Measurements from ENCODE around the gene COL1A1. TPM values are rescaled to one million over a fixed set of nuclear protein-coding genes. Genes with fewer than 3 reads are reported as not detected.

The COL1A1 gene
- polyA plus RNA-seq, 1 donor (not counting 4 experiments of a cell fraction or from before 2014, with no cell fraction given) = 0.55 TPM

DNA sequence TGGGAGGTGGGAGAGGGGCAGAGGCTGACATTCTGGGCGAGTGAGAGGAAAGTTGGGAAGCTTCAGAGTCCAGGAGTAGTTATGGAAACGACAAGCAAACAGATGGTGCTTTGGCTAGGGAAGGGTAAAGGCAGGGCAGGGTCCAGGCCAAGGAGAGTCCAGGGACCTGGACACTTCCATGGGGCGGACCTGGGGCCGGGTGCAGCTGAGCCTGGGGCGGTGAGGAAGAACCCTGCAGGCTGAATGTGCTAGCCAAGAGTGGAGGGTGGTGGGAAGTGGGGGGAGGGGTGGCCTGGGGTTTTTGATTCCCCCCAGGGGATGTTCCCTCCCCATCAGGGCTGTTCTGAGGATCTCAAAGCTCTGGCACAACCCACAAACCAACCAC lies 53.6 kb downstream of the COL1A1 start:
- Histone ChIP-seq H3K27me3 (ENCODE audit: control insufficient read depth, extremely low read depth, insufficient read depth, low read length) (no peaks in the 10 kb centered on the region), H3K36me3 (ENCODE audit: control insufficient read depth in 2 of 2, extremely low read depth in 1 of 2, insufficient read depth in 2 of 2, low read length in 2 of 2) (peaks cover 21 to 27% of the 10 kb centered on the region in 2 experiments), H3K4me2 (ENCODE audit: control insufficient read depth, extremely low read depth, insufficient read depth, low read depth, low read length) (peak overlapping the region; percentile 94), H3K4me1 (ENCODE audit: control insufficient read depth, extremely low read depth, insufficient read depth, low read length) (peaks cover 41% of the 10 kb centered on the region), H3K27ac (ENCODE audit: control insufficient read depth, insufficient read depth, low read length) (no peak overlapping the region), H3K9me3 (ENCODE audit: control insufficient read depth, low read depth, low read length) (no peaks in the 10 kb centered on the region), H4K20me1 (ENCODE audit: control insufficient read depth, extremely low read depth, insufficient read depth, low read length) (peaks cover 32% of the 10 kb centered on the region), H3K9ac (ENCODE audit: control insufficient read depth, extremely low read depth, insufficient read depth, low read length) (peak overlapping the region; percentile 67), H3K9me1 (ENCODE audit: control insufficient read depth, extremely low read depth, insufficient read depth, low read length) (peaks cover 4% of the 10 kb centered on the region), H3K79me2 (ENCODE audit: control insufficient read depth, insufficient read depth, low read length) (peaks cover 57% of the 10 kb centered on the region), H3K4me3 (ENCODE audit: control insufficient read depth in 2 of 3, extremely low read depth in 1 of 3, insufficient read depth in 2 of 3, low read depth in 1 of 3, low read length in 3 of 3) (peak overlapping the region; percentile 70 to 88 (median 76)), H2AFZ (ENCODE audit: control insufficient read depth, low read length) (no peak overlapping the region)
- dilution Hi-C loops (cut with MboI; ENCODE audit: extremely low pct_ligation_motif_present, low sequenced_read_pairs) = no loop called here
- TF ChIP-seq, protein P1, sequence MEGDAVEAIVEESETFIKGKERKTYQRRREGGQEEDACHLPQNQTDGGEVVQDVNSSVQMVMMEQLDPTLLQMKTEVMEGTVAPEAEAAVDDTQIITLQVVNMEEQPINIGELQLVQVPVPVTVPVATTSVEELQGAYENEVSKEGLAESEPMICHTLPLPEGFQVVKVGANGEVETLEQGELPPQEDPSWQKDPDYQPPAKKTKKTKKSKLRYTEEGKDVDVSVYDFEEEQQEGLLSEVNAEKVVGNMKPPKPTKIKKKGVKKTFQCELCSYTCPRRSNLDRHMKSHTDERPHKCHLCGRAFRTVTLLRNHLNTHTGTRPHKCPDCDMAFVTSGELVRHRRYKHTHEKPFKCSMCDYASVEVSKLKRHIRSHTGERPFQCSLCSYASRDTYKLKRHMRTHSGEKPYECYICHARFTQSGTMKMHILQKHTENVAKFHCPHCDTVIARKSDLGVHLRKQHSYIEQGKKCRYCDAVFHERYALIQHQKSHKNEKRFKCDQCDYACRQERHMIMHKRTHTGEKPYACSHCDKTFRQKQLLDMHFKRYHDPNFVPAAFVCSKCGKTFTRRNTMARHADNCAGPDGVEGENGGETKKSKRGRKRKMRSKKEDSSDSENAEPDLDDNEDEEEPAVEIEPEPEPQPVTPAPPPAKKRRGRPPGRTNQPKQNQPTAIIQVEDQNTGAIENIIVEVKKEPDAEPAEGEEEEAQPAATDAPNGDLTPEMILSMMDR (optimal IDR thresholded peaks at IDR 0.05 in 1 of 3, IDR thresholded peaks at IDR 0.05 in 1 of 3, conservative IDR thresholded peaks at IDR 0.05 in 1 of 3; ENCODE audit: extremely low read depth in 1 of 3, insufficient read depth in 2 of 3, low read length in 3 of 3) = no peak
- no peak for TF ChIP-seq EZH2 (IDR thresholded peaks at IDR 0.05; ENCODE audit: low read length)
- DNase-seq (ENCODE audit: low read depth, low spot score) (no peak), FAIRE-seq (no peak)

DNA sequence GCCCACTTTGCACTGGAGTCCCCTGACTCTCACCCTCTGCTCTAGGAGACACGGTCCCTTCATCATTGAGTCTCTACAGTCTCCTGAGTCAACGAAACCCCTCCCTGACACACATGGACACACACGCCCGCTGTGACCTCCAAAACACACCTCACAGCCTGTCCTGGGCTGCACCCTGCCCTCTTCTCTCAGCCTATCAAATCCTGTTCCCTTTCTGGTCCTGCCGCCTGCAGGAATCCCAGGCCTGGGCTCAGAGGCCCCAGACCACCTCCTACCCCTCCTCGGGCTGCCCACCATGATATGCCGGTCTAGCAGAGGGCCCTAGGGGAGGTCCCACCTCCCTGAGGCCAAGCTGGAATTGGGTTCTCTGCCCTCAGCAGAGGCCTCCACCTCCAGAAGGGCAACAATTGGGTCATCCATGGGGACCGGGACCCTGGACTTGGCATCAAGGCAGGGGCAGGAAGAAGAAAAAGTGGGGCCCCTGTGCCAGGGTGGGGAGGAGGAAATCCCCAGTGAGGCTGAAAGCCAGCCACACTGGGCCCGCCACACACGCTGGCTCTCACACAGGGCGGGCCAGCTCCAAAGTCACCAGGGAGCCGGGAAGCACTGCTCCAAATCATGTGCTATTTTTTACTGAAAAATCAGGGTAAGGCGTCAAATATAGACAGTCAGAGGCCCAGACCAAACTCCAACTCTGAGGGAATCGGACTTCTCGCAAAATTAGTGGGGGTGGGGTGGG lies 54.3 kb downstream of the COL1A1 start:
- H4K20me1 ChIP-seq (ENCODE audit: control insufficient read depth, extremely low read depth, insufficient read depth, low read length) = peaks cover 32% of the 10 kb centered on the region
- peaks cover 59% of the 10 kb centered on the region for H3K79me2 ChIP-seq (ENCODE audit: control insufficient read depth, insufficient read depth, low read length)
- H3K9me3 ChIP-seq (ENCODE audit: control insufficient read depth, low read depth, low read length) = no peaks in the 10 kb centered on the region
- H3K4me2 ChIP-seq (ENCODE audit: control insufficient read depth, extremely low read depth, insufficient read depth, low read depth, low read length) = peak overlapping the region; percentile 94
- peak overlapping the region; percentile 67 for H3K9ac ChIP-seq (ENCODE audit: control insufficient read depth, extremely low read depth, insufficient read depth, low read length)
- peaks cover 34% of the 10 kb centered on the region for H3K4me1 ChIP-seq (ENCODE audit: control insufficient read depth, extremely low read depth, insufficient read depth, low read length)
- peaks cover 24 to 31% of the 10 kb centered on the region in 2 experiments for H3K36me3 ChIP-seq (ENCODE audit: control insufficient read depth in 2 of 2, extremely low read depth in 1 of 2, insufficient read depth in 2 of 2, low read length in 2 of 2)
- peak overlapping the region; percentile 6 to 88 (median 70) for H3K4me3 ChIP-seq (ENCODE audit: control insufficient read depth in 2 of 3, extremely low read depth in 1 of 3, insufficient read depth in 2 of 3, low read depth in 1 of 3, low read length in 3 of 3)
- H3K9me1 ChIP-seq (ENCODE audit: control insufficient read depth, extremely low read depth, insufficient read depth, low read length) = peaks cover 4% of the 10 kb centered on the region
- TF ChIP-seq, protein P1 (optimal IDR thresholded peaks at IDR 0.05 in 1 of 3, IDR thresholded peaks at IDR 0.05 in 1 of 3, conservative IDR thresholded peaks at IDR 0.05 in 1 of 3; ENCODE audit: extremely low read depth in 1 of 3, insufficient read depth in 2 of 3, low read length in 3 of 3) = no peak
- no peak for TF ChIP-seq EZH2 (IDR thresholded peaks at IDR 0.05; ENCODE audit: low read length)
- H3K27ac ChIP-seq (ENCODE audit: control insufficient read depth, insufficient read depth, low read length) = no peak overlapping the region
- H2AFZ ChIP-seq (ENCODE audit: control insufficient read depth, low read length) = no peak overlapping the region
- H3K27me3 ChIP-seq (ENCODE audit: control insufficient read depth, extremely low read depth, insufficient read depth, low read length) = no peaks in the 10 kb centered on the region
- DNase-seq (ENCODE audit: low read depth, low spot score) (no peak), FAIRE-seq (no peak)
- dilution Hi-C loops (cut with MboI; ENCODE audit: extremely low pct_ligation_motif_present, low sequenced_read_pairs) = no loop called here

Measured in keratinocyte (primary cell).